H9 (cell line): ENCODE data around the gene TBC1D1. TPM values are rescaled to one million over a fixed set of nuclear protein-coding genes. Genes with fewer than 3 reads are reported as not detected.

Source experiments
- DNase-seq: peaks from one replicate; pipeline ENCODE4 v3.0.0-alpha.2; 2017
- H2AFZ ChIP-seq: one replicate; pipeline ENCODE4 v1.6.1; 2013; ENCODE audit warnings: mild to moderate bottlenecking, low read length, control low read depth, moderate library complexity
- H2AK5ac ChIP-seq: 2 replicates; pipeline ENCODE4 v1.6.1; 2013; ENCODE audit warnings: low read length, control low read depth, mixed read lengths; ENCODE audit not compliant: insufficient read length
- H2BK120ac ChIP-seq: one replicate; pipeline ENCODE4 v1.6.1; 2013; ENCODE audit warnings: low read depth, mild to moderate bottlenecking, low read length, control low read depth, inconsistent platforms; ENCODE audit not compliant: poor library complexity, severe bottlenecking
- H2BK12ac ChIP-seq: 2 replicates; pipeline ENCODE4 v1.6.1; 2013; ENCODE audit warnings: low read length, control low read depth, mixed read lengths, low read depth; ENCODE audit not compliant: insufficient read length
- H2BK15ac ChIP-seq: 2 replicates; pipeline ENCODE4 v1.6.1; 2013; ENCODE audit warnings: low read depth, low read length, control low read depth
- H2BK20ac ChIP-seq: one replicate; pipeline ENCODE4 v1.6.1; 2013; ENCODE audit warnings: low read depth, mild to moderate bottlenecking, low read length, control low read depth, inconsistent platforms; ENCODE audit not compliant: poor library complexity, severe bottlenecking
- H2BK5ac ChIP-seq: 2 replicates; pipeline ENCODE4 v1.6.1; 2013; ENCODE audit warnings: low read length, control low read depth, mixed read lengths; ENCODE audit not compliant: insufficient read length
- H3K14ac ChIP-seq: 2 replicates; pipeline ENCODE4 v1.6.1; 2013; ENCODE audit warnings: low read length, control low read depth; ENCODE audit not compliant: insufficient read depth
- H3K18ac ChIP-seq: 2 replicates; pipeline ENCODE4 v1.6.1; 2013; ENCODE audit warnings: low read depth, mild to moderate bottlenecking, mixed read lengths, low read length, control low read depth; ENCODE audit not compliant: insufficient read length
- H3K23ac ChIP-seq: 2 replicates; pipeline ENCODE4 v1.6.1; 2013; ENCODE audit warnings: low read length, control low read depth, mixed read lengths, low read depth; ENCODE audit not compliant: insufficient read length
- H3K23me2 ChIP-seq: 2 replicates; pipeline ENCODE4 v1.6.1; 2013; ENCODE audit warnings: low read depth, mild to moderate bottlenecking, mixed read lengths, low read length, control low read depth; ENCODE audit not compliant: insufficient read length, poor library complexity, severe bottlenecking
- H3K27ac ChIP-seq: 2 replicates; pipeline ENCODE4 v1.5.1; 2013; ENCODE audit warnings: low read length, control low read depth, mixed read lengths, low read depth; ENCODE audit not compliant: insufficient read length
- H3K27me3 ChIP-seq: 2 replicates; pipeline ENCODE4 v1.6.1; 2013; ENCODE audit warnings: low read length, control low read depth, inconsistent platforms; ENCODE audit not compliant: insufficient read depth
- H3K4ac ChIP-seq: 2 replicates; pipeline ENCODE4 v1.6.1; 2013; ENCODE audit warnings: low read depth, mild to moderate bottlenecking, control low read depth, inconsistent platforms, low read length, moderate library complexity
- H3K4me1 ChIP-seq: 2 replicates; pipeline ENCODE4 v1.6.1; 2013; ENCODE audit warnings: low read length, control low read depth, inconsistent platforms; ENCODE audit not compliant: insufficient read depth
- H3K4me2 ChIP-seq: 2 replicates; pipeline ENCODE4 v1.6.1; 2013; ENCODE audit warnings: low read length, control low read depth, mixed read lengths; ENCODE audit not compliant: insufficient read length, insufficient read depth
- H3K56ac ChIP-seq: 2 replicates; pipeline ENCODE4 v1.6.1; 2013; ENCODE audit warnings: low read depth, mild to moderate bottlenecking, mixed read lengths, low read length, control low read depth; ENCODE audit not compliant: insufficient read length
- H3K79me1 ChIP-seq: 2 replicates; pipeline ENCODE4 v1.6.1; 2013; ENCODE audit warnings: low read depth, mild to moderate bottlenecking, moderate library complexity, low read length, control low read depth, inconsistent platforms; ENCODE audit not compliant: insufficient read depth, poor library complexity, severe bottlenecking
- H3K79me2 ChIP-seq: 2 replicates; pipeline ENCODE4 v1.6.1; 2013; ENCODE audit warnings: low read length, control low read depth, inconsistent platforms; ENCODE audit not compliant: insufficient read depth
- H3K9ac ChIP-seq: 2 replicates; pipeline ENCODE4 v1.6.1; 2013; ENCODE audit warnings: low read length, control low read depth, mixed read lengths; ENCODE audit not compliant: insufficient read length; ENCODE audit errors: extremely low read depth
- H3K9me3 ChIP-seq: one replicate; pipeline ENCODE4 v1.6.1; 2013; ENCODE audit warnings: low read depth, low read length, inconsistent platforms; ENCODE audit not compliant: control insufficient read depth
- H3T11ph ChIP-seq: one replicate; pipeline ENCODE4 v1.6.1; 2013; ENCODE audit warnings: mild to moderate bottlenecking, low read length, control low read depth, inconsistent platforms
- H4K20me1 ChIP-seq: one replicate; pipeline ENCODE4 v1.6.1; 2013; ENCODE audit not compliant: control insufficient read depth, insufficient read length, insufficient read depth
- H4K5ac ChIP-seq: 2 replicates; pipeline ENCODE4 v1.6.1; 2013; ENCODE audit warnings: low read depth, mild to moderate bottlenecking, mixed read lengths, low read length, control low read depth; ENCODE audit not compliant: insufficient read length
- H4K8ac ChIP-seq: replicated peaks from 2 replicates; pipeline ENCODE4 v1.6.1; 2013; ENCODE audit warnings: low read length, control low read depth, mixed read lengths, low read depth; ENCODE audit not compliant: insufficient read length
- H4K91ac ChIP-seq: 2 replicates; pipeline ENCODE4 v1.6.1; 2013; ENCODE audit warnings: low read depth, mild to moderate bottlenecking, moderate library complexity, mixed read lengths, low read length, control low read depth; ENCODE audit not compliant: insufficient read length
- H3K27ac Mint-ChIP-seq, 3 experiments: 2 replicates in 2 of 3; 3 replicates in 1 of 3; pipeline ENCODE4 v1.8.0; 2020 to 2021; ENCODE audit warnings: mixed read lengths in 3 of 3, mild to moderate bottlenecking in 1 of 3, moderate library complexity in 1 of 3
- H3K27me3 Mint-ChIP-seq: 2 replicates; pipeline ENCODE4 v1.8.0; 2021; ENCODE audit warnings: low read depth, mild to moderate bottlenecking, moderate library complexity, mixed read lengths
- H3K36me3 Mint-ChIP-seq, 3 experiments: 2 replicates in 2 of 3; 3 replicates in 1 of 3; pipeline ENCODE4 v1.8.0; 2020 to 2021; ENCODE audit warnings: low read depth in 3 of 3, mixed read lengths in 3 of 3; ENCODE audit not compliant: insufficient read depth in 1 of 3
- H3K4me1 Mint-ChIP-seq, 2 experiments: 2 replicates each; pipeline ENCODE4 v1.8.0; 2020; ENCODE audit warnings: mixed read lengths in 2 of 2
- H3K4me3 Mint-ChIP-seq, 2 experiments: 2 replicates in 1 of 2; 3 replicates in 1 of 2; pipeline ENCODE4 v1.8.0; 2020 to 2021; ENCODE audit warnings: mild to moderate bottlenecking in 2 of 2, mixed read lengths in 2 of 2, moderate library complexity in 1 of 2
- H3K9me3 Mint-ChIP-seq, 2 experiments: 2 replicates in 1 of 2; 3 replicates in 1 of 2; pipeline ENCODE4 v1.8.0; 2020; ENCODE audit warnings: mild to moderate bottlenecking in 2 of 2, mixed read lengths in 2 of 2, moderate library complexity in 1 of 2
- WGBS: extraction: QIAGEN DNeasy Blood & Tissue Kit; methylation state at CpG from one replicate; pipeline ENCODE4 v1.1.7; 2013; ENCODE audit warnings: missing lambda C conversion rate, low lambda C conversion rate, mixed read lengths; ENCODE audit not compliant: insufficient read length; ENCODE audit errors: extremely low coverage; 5-methylcytosine and 5-hydroxymethylcytosine counted together
- total RNA-seq: library from RNA; stranded (reverse); gene quantifications from 2 replicates; pipeline ENCODE4 v1.2.1, GENCODE V29; 2021
- TF ChIP-seq, protein P1 (sequence below): fragments of 200-600 bp; sonication (generic); conservative IDR thresholded peaks from 3 replicates; pipeline ENCODE4 v1.8.0; 2021; ENCODE audit warnings: antibody characterized with exemption, mild to moderate bottlenecking

The TBC1D1 gene
- total RNA-seq, 1 experiment from 2014 or later = 109 TPM

DNA sequence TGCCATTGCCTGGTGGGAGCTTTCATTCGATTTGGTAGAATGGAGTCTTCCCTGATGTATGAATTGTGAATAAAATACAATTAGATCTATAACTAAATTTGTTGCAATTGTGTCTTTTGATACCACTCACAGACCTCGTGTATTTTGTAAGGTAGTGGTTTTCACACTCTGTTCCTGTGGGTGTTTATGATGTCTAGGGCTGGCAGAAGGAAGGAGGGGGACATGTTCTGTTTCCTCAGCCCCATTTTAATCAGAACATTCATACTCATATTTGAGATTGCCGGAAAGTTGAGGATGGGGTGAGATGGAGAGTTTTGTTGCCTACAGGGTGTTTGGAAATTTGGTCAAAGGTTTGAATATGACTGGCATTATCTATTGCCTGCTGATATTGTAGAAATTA is 112.2 kb downstream of the TBC1D1 start:
- Histone ChIP-seq H3K23ac (no peak overlapping the region), H2BK5ac (no peak overlapping the region), H3K27me3 (no peaks in the 10 kb centered on the region), H2BK15ac (no peak overlapping the region), H3K18ac (no peak overlapping the region), H2BK20ac (no peak overlapping the region), H3K4me1 (peaks cover 5% of the 10 kb centered on the region; the same call in 1 of the 2 replicates), H4K8ac (no peak overlapping the region), H2BK12ac (no peak overlapping the region), H4K5ac (no peak overlapping the region), H3K9me3 (no peaks in the 10 kb centered on the region), H3K56ac (no peak overlapping the region), H2BK120ac (no peak overlapping the region), H4K20me1 (no peaks in the 10 kb centered on the region), H3K14ac (no peak overlapping the region), H3K23me2 (no peaks in the 10 kb centered on the region), H2AK5ac (no peak overlapping the region), H3T11ph (peak overlapping the region; percentile 5), H2AFZ (no peak overlapping the region), H3K79me1 (no peaks in the 10 kb centered on the region), H4K91ac (no peak overlapping the region), H3K9ac (no peak overlapping the region), H3K4me2 (no peak overlapping the region), H3K27ac (peak overlapping the region; percentile 73), H3K79me2 (peaks cover 4% of the 10 kb centered on the region; the same call in 1 of the 2 replicates), H3K4ac (no peak overlapping the region)
- no peak for DNase-seq
- Mint-ChIP-seq H3K36me3 (no peaks in the 10 kb centered on the region; a peak in 1 of 7 replicates), H3K4me1 (peaks cover 57 to 70% of the 10 kb centered on the region in 2 experiments), H3K9me3 (no peaks in the 10 kb centered on the region), H3K27me3 (no peaks in the 10 kb centered on the region), H3K4me3 (no peak overlapping the region; a peak in 1 of 5 replicates), H3K27ac (peak overlapping the region in 2 of 3 experiments; percentile 35 to 90; a peak in 4 of 7 replicates)
- TF ChIP-seq, protein P1, sequence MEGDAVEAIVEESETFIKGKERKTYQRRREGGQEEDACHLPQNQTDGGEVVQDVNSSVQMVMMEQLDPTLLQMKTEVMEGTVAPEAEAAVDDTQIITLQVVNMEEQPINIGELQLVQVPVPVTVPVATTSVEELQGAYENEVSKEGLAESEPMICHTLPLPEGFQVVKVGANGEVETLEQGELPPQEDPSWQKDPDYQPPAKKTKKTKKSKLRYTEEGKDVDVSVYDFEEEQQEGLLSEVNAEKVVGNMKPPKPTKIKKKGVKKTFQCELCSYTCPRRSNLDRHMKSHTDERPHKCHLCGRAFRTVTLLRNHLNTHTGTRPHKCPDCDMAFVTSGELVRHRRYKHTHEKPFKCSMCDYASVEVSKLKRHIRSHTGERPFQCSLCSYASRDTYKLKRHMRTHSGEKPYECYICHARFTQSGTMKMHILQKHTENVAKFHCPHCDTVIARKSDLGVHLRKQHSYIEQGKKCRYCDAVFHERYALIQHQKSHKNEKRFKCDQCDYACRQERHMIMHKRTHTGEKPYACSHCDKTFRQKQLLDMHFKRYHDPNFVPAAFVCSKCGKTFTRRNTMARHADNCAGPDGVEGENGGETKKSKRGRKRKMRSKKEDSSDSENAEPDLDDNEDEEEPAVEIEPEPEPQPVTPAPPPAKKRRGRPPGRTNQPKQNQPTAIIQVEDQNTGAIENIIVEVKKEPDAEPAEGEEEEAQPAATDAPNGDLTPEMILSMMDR = no peak
- WGBS = no CpG with 5 or more reads among the region's 3 CpGs
